Cardiac fibroblast (primary cell): ENCODE data around the gene DCST2.

Experiments used
- DNase-seq, 2 donors: peaks; one replicate each; pipeline versions ENCODE4 v3.0.0 to v3.0.0-alpha.2; 2010; ENCODE audit warnings: low read depth in 2 of 2
- H3K4me3 ChIP-seq, 2 donors: replicated peaks in 1 of 2; 1 replicate in 1 of 2; 2 replicates in 1 of 2; pipeline ENCODE4 v1.5.1; 2011; ENCODE audit warnings: low read depth in 2 of 2, low read length in 2 of 2, mild to moderate bottlenecking in 2 of 2, moderate library complexity in 1 of 2
- CTCF ChIP-seq: IDR thresholded peaks from one replicate; pipeline ENCODE4 v1.5.1; 2011; ENCODE audit warnings: low read depth, mild to moderate bottlenecking, low read length, inconsistent platforms

DCST2 gene

DNA sequence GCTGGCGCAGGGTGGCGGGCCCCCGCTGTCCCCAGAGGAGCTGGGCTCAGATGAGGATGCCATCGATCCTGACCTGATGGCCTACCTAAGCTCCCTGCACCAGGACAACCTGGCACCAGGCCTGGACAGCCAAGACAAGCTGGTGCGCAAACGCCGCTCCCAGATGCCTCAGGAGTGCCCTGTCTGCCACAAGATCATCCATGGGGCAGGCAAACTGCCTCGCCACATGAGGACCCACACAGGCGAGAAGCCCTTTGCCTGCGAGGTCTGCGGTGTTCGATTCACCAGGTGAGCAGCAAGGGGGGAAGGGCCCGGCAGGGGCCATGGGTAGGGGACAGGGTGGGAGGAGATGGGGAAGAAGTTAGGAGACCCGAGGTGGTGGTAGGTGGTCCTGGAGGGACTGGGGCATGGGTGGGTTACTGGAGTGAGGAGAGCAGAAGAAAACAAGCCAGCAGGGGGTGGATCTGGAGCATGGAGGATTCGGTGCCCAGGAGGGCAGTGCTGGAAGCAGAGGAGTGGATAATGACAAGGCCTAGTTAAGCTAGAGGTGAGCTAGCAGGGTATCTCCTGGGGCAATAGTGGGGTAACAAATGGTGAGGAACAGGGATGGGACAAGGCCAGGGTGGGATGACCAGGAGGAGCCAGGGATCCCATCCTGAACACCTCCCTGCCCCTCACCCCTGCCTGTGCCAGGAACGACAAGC is 17.9 kb downstream of the DCST2 start:
- H3K4me3 ChIP-seq, result no peak overlapping the region
- DNase-seq, result no peak
- no peak for TF ChIP-seq CTCF

- H3K4me3 ChIP-seq, result no peak overlapping the region
- TF ChIP-seq CTCF, result no peak
- DNase-seq, result no peak
Observed at GRCh38 chr1:155014709-155015508, 18.7 kb downstream of the DCST2 start.

DNA sequence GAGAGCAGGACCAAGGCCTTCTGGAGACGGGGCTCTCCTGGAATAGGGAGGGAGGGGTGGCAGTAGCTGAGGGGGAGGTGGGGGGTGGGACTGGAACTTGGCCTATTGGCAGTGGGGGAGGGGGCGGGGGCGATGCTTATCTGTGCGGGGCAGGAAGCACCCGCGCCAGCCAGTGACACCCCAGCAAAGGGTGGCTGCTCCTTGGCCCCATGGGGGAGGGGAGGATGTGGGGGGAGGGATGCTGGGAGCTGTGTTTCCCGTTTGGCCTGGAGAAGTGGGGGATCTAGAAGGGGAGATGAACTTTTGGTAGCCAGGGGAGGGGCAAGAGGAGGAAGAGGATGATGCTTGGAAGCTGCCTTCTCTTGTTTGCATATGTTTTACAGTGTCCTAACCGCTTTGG is 19.9 kb downstream of the DCST2 start:
- no peak for TF ChIP-seq CTCF
- H3K4me3 ChIP-seq, result no peak overlapping the region
- DNase-seq, result no peak

DNA sequence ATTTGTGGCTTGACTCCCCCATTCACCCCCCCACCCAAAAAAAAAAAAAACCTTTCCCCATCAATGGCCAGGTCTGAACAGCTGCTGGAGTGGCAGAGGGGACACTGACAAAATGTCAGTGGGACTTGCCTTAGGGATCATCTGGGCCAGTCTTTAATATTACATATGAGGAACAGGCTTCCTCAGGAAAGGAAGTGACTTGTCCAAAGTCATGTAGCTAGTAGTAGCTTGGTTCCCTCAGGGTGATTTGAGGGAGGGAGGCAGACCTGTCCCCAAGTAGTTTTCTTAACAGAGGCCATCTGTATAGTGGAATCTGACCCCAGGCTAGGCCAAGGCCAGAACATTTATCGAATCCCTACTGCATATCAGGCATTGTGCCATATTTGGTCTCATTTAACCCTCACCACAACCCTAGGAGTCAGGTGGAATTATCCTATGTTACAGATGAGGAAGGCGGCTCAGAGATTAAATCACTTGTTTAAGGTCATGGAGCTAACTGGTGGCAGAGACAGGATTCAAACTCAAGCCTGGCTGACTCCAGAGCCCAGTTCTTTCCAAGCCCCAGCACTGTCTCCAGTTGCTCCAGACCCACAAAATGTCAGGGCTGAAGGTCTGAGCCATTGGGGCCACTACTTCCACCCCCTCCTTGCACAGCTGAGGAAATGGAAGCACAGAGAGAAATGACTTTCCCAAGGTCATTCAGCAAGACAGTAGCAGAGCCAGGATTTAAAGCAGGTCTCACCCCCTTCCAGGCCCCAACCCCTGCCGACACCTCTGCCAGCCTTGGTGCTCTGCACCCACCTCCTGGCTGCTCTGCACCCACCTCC is 20.6 kb downstream of the DCST2 start:
- H3K4me3 ChIP-seq, result no peak overlapping the region
- no peak for DNase-seq
- TF ChIP-seq CTCF, result no peak

DNA sequence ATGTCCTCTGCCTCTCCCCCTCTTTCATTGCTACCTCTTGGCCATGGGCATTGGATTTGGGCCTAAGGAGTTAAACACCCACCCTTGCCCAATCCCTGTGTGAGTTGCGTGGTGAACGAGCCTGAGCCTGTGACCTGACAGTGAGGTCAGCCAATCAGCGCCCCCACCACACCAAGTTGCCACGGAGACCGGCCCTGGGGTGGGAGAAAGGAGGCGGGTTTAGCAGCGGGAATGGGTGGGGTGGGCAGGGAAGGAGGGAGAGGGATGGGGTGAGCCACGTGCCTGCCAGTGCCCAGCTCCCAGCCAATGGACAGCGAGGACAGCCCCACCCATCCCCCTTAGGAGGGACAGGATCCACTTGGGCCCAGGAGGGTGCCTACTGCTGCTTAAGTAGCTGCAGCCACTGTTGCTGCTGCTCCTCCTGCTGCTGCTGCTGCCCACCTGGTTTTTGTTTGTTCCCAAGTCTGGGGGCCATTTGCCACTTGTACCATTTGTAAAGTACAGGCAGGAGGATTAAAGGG is 21.5 kb downstream of the DCST2 start:
- peak; percentile 39 to 76 for DNase-seq
- TF ChIP-seq CTCF, result no peak
- no peak overlapping the region for H3K4me3 ChIP-seq

DNA sequence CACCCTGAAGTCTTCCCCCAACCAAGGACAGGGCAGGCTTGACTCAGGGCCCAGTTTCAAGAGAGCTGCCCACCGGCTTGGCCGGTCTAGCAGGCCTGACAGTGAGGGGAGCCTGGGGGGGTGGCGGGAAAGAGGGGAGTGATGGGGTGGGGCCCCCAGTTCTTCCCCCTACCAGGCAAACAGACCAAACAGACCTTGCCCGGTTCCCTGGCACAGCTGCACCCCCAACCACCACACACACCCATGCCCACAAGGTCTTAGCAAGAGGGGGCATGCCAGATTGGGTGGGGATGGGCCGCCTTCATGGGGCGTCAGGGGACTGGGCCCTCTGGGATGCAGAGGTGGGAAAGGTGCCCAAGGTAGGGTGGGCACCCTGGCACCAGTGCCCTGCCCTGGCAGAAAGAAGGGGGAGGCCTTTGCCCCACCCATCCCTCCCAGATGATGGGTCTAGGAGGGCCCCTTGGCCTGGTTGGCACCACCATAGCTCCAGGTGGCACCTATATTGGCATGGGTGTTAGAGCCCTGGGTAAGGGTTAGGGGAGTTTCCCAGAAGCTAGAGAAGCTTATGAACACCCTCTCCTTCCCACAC is 22.1 kb downstream of the DCST2 start:
- no peak for TF ChIP-seq CTCF
- H3K4me3 ChIP-seq, result no peak overlapping the region
- no peak for DNase-seq
